Panc1 (cell line): ENCODE measurements around the gene HASPIN.

Experiments used
- POLR2AphosphoS5 ChIP-seq: IDR thresholded peaks from 2 replicates; pipeline ENCODE4 v1.6.1; 2012; ENCODE audit warnings: mild to moderate bottlenecking, low read depth, low read length, moderate library complexity
- SIN3A ChIP-seq: IDR thresholded peaks from 2 replicates; pipeline ENCODE4 v1.6.1; 2012; ENCODE audit warnings: low read depth, mild to moderate bottlenecking, low read length, moderate library complexity, borderline replicate concordance; ENCODE audit not compliant: insufficient read depth
- TF ChIP-seq, protein P1 (sequence below): fragments of 450-650 bp; IDR thresholded peaks from 2 replicates; pipeline ENCODE4 v1.5.1; 2017; ENCODE audit warnings: mild to moderate bottlenecking

DNA sequence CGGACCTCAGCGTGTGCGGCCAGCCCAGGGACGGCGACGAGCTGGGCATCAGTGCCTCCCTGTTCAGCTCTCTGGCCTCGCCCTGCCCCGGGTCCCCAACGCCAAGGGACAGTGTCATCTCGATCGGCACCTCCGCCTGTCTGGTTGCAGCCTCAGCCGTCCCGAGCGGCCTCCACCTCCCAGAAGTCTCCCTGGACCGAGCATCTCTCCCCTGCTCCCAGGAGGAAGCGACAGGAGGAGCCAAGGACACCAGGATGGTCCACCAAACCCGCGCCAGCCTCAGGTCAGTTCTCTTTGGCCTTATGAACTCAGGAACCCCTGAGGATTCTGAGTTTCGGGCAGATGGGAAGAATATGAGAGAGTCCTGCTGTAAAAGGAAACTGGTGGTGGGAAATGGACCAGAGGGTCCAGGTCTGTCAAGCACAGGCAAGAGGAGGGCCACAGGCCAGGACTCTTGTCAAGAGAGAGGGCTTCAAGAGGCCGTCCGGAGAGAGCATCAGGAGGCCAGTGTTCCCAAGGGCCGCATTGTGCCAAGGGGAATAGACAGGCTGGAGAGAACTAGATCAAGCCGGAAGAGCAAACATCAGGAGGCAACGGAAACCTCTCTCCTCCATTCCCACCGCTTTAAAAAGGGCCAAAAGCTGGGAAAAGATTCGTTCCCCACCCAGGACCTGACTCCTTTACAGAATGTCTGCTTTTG is 825 bp downstream of the HASPIN start:
- TF ChIP-seq, protein P1, sequence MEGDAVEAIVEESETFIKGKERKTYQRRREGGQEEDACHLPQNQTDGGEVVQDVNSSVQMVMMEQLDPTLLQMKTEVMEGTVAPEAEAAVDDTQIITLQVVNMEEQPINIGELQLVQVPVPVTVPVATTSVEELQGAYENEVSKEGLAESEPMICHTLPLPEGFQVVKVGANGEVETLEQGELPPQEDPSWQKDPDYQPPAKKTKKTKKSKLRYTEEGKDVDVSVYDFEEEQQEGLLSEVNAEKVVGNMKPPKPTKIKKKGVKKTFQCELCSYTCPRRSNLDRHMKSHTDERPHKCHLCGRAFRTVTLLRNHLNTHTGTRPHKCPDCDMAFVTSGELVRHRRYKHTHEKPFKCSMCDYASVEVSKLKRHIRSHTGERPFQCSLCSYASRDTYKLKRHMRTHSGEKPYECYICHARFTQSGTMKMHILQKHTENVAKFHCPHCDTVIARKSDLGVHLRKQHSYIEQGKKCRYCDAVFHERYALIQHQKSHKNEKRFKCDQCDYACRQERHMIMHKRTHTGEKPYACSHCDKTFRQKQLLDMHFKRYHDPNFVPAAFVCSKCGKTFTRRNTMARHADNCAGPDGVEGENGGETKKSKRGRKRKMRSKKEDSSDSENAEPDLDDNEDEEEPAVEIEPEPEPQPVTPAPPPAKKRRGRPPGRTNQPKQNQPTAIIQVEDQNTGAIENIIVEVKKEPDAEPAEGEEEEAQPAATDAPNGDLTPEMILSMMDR: no peak
- TF ChIP-seq POLR2AphosphoS5 (no peak), SIN3A (no peak)
